RWPE1 (cell line): ENCODE measurements around the gene PTN.

Source experiments
- CTCF ChIA-PET: fragments of 350-600 bp; sonication (Branson Sonifier 250); formaldehyde crosslinking; extraction: SDS; loops from one replicate; lab custom pipeline; 2021; lab: Yijun Ruan, JAX
- POLR2A ChIA-PET: fragments of 400-600 bp; formaldehyde crosslinking; extraction: SDS; loops from one replicate; lab custom pipeline; 2020; ENCODE audit warnings: antibody characterized with exemption; ENCODE audit not compliant: low non-redundant PET; lab: Yijun Ruan, JAX
- DNase-seq: peaks from one replicate; pipeline ENCODE4 v3.0.0; 2012; ENCODE audit warnings: low spot score
- H3K27ac ChIP-seq: fragments of 450-650 bp; 2 replicates; pipeline ENCODE4 v1.5.1; 2017
- CTCF ChIP-seq: fragments of 450-650 bp; conservative IDR thresholded peaks from 2 replicates; pipeline ENCODE4 v1.5.1; 2017; ENCODE audit warnings: low read depth, mild to moderate bottlenecking

Gene PTN

DNA sequence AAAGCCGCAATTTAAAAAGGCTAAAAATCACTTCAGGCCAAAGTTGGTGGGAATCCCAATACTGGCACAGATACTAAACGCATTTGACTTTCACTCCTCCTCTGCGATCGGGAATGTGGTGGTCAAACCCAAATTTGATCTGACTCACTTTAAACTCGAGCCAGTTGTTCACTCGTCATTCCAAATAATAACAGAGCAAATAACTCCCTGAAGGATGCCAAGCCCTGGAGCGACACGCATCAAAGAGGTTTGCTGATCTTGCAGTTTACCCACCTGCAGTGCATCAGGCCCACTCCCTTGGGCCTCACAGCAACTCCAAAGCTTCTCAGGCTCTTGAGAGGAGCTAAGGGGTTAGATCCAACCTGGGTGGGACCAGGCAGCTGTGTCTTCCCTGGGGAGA, 12.2 kb downstream of the PTN start:
- H3K27ac ChIP-seq = no peak overlapping the region
- ChIA-PET CTCF (no interaction called here), POLR2A (no interaction called here)
- TF ChIP-seq CTCF = no peak
- DNase-seq = no peak

DNA sequence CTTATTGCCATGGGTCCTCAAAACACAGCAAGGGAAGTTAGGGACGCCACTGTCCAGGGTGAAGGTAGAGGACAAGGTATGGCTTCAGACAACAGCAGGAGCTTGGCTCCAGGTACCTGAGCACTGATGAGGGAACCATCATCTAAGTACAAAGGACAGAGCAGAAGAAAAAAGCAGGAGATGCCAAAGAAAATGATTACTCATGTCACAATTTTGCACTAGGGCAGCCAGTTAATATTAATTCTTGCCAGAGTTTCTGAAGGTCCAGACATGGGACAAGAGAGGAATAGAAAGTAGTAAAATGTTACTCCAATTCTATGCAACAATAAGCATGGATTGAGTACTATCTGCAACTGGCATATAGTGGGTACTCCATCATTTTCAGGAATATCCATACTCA, 14.1 kb downstream of the PTN start:
- no peak overlapping the region for H3K27ac ChIP-seq
- POLR2A ChIA-PET = no interaction called here
- no peak for DNase-seq
- CTCF ChIA-PET = no interaction called here
- TF ChIP-seq CTCF = no peak

- no peak overlapping the region for H3K27ac ChIP-seq
- CTCF ChIA-PET = interaction anchor here (0.6 kb wide), 1 partner anchor 9 kb away, joined by 3 read pairs; no protein-coding TSS in a partner anchor
- no peak for DNase-seq
- POLR2A ChIA-PET = no interaction called here
- TF ChIP-seq CTCF = no peak
These were observed 15.0 kb downstream of the PTN start for GRCh38 chr7:137328373-137329120.

GRCh38 chr7:137325927-137326326, 17.6 kb downstream of the PTN start:
- no peak for DNase-seq
- no peak overlapping the region for H3K27ac ChIP-seq
- POLR2A ChIA-PET = interaction anchor here (0.6 kb wide), 1 partner anchor 918 kb away, joined by 3 read pairs; no protein-coding TSS in a partner anchor
- TF ChIP-seq CTCF = no peak
- CTCF ChIA-PET = no interaction called here

- no peak for DNase-seq
- ChIA-PET CTCF (no interaction called here), POLR2A (no interaction called here)
- no peak overlapping the region for H3K27ac ChIP-seq
- no peak for TF ChIP-seq CTCF
These were observed 18.5 kb downstream of the PTN start for GRCh38 chr7:137324796-137325696.

GRCh38 chr7:137316648-137317353, 26.7 kb downstream of the PTN start:
- ChIA-PET POLR2A (no interaction called here), CTCF (no interaction called here)
- TF ChIP-seq CTCF = no peak
- DNase-seq = no peak
- H3K27ac ChIP-seq = no peak overlapping the region
